ENCODE data around the gene ARHGEF1.
"Not testable (repeated sequence)": the region's sequence is repeated elsewhere in the genome, so short reads cannot be mapped to it uniquely, and the experiment has no call there.

ARHGEF1 gene

DNA sequence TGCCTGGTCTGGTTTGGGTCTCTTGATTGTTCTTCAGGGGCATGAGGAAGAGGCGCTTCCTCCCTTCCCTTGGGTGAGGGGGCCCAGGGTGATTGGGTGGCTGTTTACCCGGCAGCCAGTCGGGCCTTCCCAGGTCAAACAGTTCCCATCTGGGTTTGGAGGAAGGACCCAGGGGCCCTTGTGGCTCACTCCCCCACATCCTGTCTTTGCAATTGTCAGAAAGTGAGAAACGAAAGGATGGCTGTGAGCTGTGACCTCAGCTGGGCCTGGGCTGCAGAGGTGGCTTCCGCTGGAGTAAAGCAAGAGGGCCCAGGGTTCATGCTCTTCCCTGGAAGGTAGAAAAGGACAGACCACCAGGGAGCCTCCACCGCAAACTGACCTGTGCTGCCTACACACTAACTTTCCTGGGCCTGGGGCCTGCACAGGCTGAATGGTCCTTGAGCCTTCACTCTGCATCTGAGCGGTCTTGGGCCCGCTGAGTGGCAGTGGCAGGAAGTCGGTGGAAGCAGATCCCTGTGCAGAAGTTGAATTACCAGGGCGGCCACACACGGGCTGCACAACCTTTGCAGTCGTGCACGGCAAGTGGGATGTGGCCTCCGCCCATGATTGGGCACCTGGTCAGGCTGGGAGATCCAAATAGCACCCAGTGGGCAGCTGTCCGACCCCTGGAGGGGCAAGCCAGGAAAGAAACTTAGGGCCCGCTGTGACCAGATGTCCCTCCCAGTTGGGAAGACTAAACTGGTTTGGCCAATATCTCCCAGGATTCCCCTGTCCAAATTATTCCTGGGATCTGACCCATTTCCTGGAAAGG is 11.2 kb upstream of the ARHGEF1 start:
- Mint-ChIP-seq H3K27ac (peak overlapping the region; percentile 95), H3K9me3 (no peaks in the 10 kb centered on the region), H3K27me3 (no peaks in the 10 kb centered on the region), H3K36me3 (ENCODE audit: low read depth) (peaks cover 62% of the 10 kb centered on the region), H3K4me1 (ENCODE audit: low read depth) (peaks cover 92% of the 10 kb centered on the region), H3K4me3 (peak overlapping the region; percentile 62)
- peak; percentile 78 for DNase-seq

DNA sequence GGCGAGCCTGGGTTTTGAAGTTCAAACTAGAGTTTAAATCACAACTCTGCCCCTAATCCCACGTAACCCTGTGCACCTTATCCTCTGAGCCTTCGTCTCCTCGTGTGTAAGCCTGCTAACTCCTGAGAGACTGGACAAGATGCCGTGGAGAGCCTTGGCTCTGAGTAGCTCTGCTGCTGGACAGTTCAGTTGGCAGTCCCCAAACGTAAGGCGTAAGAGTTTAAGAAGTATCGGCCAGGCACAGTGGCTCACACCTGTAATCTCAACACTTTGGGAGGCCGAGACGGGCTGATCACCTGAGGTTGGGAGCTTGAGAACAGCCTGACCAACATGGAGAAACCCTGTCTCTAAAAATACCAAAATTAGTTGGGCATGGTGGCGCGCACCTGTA is 10.6 kb upstream of the ARHGEF1 start:
- Mint-ChIP-seq H3K4me1 (ENCODE audit: low read depth) (peaks cover 93% of the 10 kb centered on the region), H3K27me3 (no peaks in the 10 kb centered on the region), H3K36me3 (ENCODE audit: low read depth) (peaks cover 56% of the 10 kb centered on the region), H3K27ac (peak overlapping the region; percentile 95), H3K4me3 (no peak overlapping the region), H3K9me3 (no peaks in the 10 kb centered on the region)
- peak; percentile 57 for DNase-seq

DNA sequence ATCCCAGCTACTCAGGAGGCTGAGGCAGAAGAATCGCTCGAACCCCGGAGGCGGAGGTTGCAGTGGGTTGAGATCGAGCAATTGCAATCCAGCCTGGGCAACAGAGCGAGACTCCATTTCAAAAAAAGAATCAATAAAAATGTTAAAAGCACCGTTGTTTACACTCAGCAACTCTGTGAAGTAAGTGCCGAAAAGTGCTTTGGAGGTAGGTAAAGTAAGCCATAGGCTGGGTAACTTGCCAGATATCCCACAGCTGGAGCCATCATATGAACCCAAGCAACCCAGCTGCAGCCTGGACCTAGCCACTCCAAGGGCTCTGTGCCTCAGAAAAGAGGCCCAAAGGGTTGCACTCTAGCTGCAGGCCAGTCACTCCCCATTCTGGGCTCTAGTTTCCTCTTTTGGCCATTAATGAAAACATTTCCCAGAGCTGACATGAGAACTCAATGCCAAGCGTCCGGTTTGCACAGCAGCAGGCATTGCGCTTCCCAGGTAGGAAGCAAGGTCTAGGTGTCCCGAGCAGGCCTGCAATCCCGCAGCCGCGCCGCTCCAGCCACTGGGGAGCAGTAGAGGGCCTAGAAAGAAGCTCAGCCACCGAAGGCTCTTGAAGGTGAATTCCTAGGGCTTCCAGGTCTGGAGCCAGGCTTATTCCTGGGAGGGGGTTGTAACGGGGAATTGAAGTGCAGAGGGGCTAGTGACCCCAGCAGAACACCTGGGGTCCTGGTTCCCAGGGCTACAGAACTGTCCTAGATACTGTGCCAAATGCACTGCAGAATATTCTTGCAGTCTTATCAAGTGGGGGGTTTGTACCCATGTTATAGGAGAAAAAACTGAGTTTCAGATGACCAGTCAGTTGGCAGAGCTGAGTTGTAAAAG is 10.0 kb upstream of the ARHGEF1 start:
- Mint-ChIP-seq H3K4me1 (ENCODE audit: low read depth) (peaks cover 93% of the 10 kb centered on the region), H3K27me3 (no peaks in the 10 kb centered on the region), H3K36me3 (ENCODE audit: low read depth) (peaks cover 50% of the 10 kb centered on the region)

DNA sequence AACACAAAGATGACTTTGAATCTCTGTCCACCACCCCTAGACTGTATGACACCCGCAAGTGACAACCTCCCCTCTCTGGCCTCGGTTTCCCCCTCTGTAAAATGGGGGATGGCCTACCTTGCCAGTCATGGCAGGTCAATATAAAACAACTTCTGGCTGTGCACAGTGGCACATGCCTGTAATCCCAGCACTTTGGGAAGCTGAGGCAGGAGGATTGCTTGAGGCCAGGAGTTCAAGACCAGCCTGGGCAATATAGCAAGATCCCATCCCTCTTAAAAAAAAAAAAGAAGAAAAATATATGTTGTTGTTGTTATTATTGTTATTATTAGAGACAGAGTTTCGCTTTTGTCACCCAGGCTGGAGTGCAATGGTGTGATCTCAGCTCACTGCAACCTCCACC is 7.0 kb upstream of the ARHGEF1 start:
- DNase-seq, H3K27me3 Mint-ChIP-seq, H3K9me3 Mint-ChIP-seq: not testable (repeated sequence)
- Mint-ChIP-seq H3K36me3 (ENCODE audit: low read depth) (peaks cover 21% of the 10 kb centered on the region), H3K4me1 (ENCODE audit: low read depth) (peaks cover 89% of the 10 kb centered on the region), H3K4me3 (peak overlapping the region; percentile 16), H3K27ac (peak overlapping the region; percentile 90)

More for the DNA sequence above, 10.0 kb upstream of the ARHGEF1 start:
- DNase-seq = peak; percentile 83
- H3K4me3 Mint-ChIP-seq = peak overlapping the region; percentile 15
- peak overlapping the region; percentile 95 for H3K27ac Mint-ChIP-seq
- H3K9me3 Mint-ChIP-seq = no peaks in the 10 kb centered on the region

DNA sequence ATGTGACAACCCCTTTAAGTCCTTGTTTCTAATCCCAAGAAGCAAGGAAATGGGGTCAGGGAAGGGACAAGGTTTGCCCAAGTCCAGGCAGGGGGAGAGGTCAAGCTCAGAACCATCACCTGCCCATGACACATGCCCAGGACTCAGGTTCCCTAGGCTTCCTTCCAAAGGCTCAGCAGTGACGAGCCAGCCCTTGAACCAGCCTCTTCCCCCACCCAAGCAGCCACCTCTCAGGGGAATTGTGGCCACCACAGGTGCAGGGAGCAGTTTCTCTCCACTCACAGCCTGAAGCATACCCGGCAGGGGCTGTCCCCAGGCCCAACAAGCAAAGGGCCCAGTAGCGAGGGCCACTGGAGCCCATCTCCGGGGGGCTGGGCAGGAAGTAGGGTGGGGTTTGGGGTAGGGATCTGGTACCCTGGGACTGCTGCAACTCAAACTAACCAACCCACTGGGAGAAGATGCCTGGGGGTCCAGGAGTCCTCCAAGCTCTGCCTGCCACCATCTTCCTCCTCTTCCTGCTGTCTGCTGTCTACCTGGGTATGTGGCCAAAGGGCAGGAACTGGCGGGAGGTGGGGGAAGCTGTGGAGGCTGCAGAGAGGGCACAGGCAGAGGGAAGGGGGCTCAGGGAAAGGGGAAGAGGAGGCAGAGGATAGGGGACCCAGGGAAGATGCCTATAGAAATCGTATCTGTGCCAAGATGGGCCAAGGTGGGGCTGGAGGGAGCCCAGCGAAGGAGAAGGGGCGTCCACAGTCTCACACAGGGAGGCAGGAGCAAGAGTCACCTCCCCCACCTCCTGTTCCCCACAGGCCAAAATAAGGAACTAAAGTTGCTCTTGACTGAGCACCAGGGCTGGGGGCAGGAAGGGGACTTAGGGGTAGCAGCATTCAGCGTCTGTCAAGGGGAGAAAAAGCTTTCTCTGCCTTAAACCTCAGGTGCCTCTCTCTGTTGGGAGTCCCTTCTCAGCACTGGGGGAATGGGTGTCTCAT is 5.8 kb upstream of the ARHGEF1 start, which contains the start of gene CD79A:
Gene CD79A (plus strand): TSS at position 433 of the 986 bp plus-strand sequence. CDS start 26 bp downstream, at position 459.
- Mint-ChIP-seq H3K36me3 (ENCODE audit: low read depth) (peaks cover 10% of the 10 kb centered on the region), H3K9me3 (no peaks in the 10 kb centered on the region), H3K27me3 (no peaks in the 10 kb centered on the region), H3K4me3 (peak within 1 kb of the TSS; percentile 43), H3K27ac (peak within 1 kb of the TSS; percentile 90), H3K4me1 (ENCODE audit: low read depth) (peaks cover 84% of the 10 kb centered on the region)
- no peak for DNase-seq

DNA sequence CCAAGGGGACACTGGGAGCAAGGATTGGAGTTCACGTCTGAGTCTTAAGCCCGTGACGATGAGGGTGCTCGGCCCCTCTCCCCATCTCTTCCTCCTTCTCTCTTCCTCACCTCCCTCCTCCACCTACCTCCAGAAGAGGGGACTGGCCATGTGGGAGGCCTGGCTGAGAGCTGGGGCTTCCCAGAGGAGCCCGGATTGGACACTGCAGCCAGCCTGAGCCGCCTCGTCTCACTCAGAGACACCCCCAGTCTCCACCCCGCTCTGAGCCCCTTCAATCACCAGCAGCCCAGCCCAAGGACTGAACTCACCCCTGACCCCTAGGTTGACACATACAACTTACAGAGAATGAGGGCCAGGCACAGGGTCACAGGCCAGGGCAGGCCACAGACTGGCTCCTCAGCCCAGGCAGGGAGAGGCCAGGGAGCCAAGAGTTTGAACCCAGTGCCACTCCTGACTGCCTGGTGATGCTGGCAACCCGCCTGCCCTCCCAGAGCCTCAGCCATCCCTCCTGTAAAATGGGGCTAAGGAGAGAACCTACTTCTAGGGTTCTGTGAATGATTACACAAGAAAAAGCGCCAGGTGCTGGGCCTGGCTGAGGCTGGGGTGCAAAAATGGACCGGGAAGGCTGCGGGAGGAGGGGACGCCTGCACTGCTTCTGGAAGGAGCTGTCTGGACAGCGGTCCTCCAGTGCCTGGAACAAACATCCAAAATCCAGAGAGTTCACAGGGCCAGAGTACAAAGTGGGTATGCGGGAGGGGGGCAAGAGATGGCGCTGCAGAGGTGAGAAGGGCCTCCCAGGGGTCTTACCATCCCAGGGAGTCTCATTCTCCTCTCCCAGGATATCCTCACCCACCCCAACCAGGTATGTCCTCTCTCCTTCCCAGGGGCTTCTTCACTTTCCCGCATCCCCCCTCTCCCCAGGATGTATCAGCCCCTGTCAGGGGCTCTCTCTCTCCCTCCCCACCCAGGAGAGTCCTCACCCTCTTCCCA is 4.8 kb upstream of the ARHGEF1 start:
- DNase-seq = no peak
- peaks cover 79% of the 10 kb centered on the region for H3K4me1 Mint-ChIP-seq (ENCODE audit: low read depth)
- H3K9me3 Mint-ChIP-seq = no peaks in the 10 kb centered on the region
- H3K27me3 Mint-ChIP-seq = no peaks in the 10 kb centered on the region
- H3K36me3 Mint-ChIP-seq (ENCODE audit: low read depth) = peaks cover 6% of the 10 kb centered on the region
- H3K27ac Mint-ChIP-seq = peak overlapping the region; percentile 90
- H3K4me3 Mint-ChIP-seq = no peak overlapping the region

DNA sequence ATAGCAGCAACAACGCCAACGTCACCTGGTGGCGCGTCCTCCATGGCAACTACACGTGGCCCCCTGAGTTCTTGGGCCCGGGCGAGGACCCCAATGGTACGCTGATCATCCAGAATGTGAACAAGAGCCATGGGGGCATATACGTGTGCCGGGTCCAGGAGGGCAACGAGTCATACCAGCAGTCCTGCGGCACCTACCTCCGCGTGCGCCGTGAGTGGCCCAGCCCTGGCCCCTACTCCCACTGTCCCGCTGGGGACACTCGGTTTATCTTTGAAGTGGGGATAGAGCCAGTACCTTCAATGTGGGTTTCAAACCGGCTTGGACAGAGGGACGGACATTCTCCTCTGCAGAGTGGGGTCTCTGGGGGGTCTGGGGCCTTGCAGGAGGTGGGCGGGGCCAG is 3.9 kb upstream of the ARHGEF1 start:
- H3K4me3 Mint-ChIP-seq = no peak overlapping the region
- no peaks in the 10 kb centered on the region for H3K27me3 Mint-ChIP-seq
- H3K4me1 Mint-ChIP-seq (ENCODE audit: low read depth) = peaks cover 72% of the 10 kb centered on the region
- no peak for DNase-seq
- H3K9me3 Mint-ChIP-seq = no peaks in the 10 kb centered on the region
- peaks cover 11% of the 10 kb centered on the region for H3K36me3 Mint-ChIP-seq (ENCODE audit: low read depth)
- H3K27ac Mint-ChIP-seq = peak overlapping the region; percentile 90

DNA sequence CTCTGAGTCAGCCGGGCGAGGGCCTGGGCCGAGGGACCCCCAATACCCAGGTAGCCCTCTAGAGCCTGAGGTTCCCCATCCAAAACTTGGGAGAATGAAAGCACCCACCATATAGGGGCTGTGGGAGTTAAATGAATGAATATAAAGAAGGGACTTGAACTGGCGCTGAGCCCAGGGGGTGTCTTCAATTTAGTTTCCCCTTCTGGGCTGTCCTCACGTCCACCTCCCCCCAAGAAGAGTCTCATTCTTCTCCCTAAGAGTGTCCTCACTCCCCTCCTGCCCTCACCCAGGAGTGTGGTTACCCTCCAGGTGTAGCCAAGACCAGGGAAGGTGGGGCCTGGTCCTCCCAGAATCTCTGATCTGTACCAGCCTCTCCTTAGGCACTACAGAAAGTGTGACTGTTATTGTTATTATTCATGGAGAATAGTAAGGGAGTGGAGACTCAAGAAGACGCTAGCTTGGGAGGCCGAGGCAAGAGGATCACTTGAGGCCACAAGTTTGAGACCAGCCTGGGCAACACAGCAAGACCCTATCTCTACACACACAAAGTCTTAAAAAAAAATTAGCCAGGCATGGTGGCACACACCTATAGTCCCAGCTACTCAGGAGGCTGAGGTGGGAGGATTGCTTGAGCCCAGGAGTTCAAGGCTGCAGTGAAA is 3.2 kb upstream of the ARHGEF1 start:
- Mint-ChIP-seq H3K9me3 (no peaks in the 10 kb centered on the region), H3K36me3 (ENCODE audit: low read depth) (peaks cover 18% of the 10 kb centered on the region), H3K4me1 (ENCODE audit: low read depth) (peaks cover 69% of the 10 kb centered on the region), H3K4me3 (no peak overlapping the region), H3K27ac (peak overlapping the region; percentile 74), H3K27me3 (no peaks in the 10 kb centered on the region)
- no peak for DNase-seq

DNA sequence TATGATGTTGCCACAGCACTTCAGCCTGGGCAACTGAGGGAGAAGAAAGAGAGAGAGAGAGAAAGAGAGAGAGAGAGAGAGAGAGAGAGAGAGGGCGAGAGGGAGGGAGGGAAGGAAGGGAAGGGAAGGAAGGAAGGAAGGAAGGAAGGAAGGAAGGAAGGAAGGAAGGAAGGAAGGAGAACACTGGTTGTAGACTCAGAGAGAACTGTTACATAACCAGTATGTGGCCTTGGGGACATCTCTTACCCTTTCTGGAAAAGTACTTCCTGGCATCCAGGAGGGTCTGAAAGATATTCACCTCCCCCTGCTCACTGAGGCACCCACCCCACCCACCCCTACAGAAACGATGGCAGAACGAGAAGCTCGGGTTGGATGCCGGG is 2.7 kb upstream of the ARHGEF1 start:
- H3K27me3 Mint-ChIP-seq = no peaks in the 10 kb centered on the region
- peaks cover 68% of the 10 kb centered on the region for H3K4me1 Mint-ChIP-seq (ENCODE audit: low read depth)
- no peak overlapping the region for H3K4me3 Mint-ChIP-seq
- peak overlapping the region; percentile 74 for H3K27ac Mint-ChIP-seq
- H3K36me3 Mint-ChIP-seq (ENCODE audit: low read depth) = peaks cover 22% of the 10 kb centered on the region
- H3K9me3 Mint-ChIP-seq = no peaks in the 10 kb centered on the region
- DNase-seq = no peak

DNA sequence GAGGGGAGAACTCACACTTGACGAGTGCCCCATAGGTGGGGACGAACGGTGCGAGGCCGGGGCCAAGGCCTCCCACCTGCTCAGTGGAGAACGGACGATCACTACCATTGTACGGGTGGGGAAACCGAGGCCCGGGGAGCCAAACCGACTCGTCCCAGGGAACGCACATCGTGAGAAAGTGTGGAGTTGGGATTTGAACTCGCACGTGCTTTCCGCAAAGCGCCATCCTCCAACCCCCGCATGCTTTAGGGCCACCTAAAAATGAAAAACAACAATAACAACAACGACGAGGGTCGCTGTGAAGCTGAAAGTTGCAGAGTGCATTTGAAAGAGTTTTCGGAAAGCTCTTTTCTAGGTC is 458 bp downstream of the ARHGEF1 start:
- Mint-ChIP-seq H3K4me3 (peak overlapping the region; percentile 97), H3K36me3 (ENCODE audit: low read depth) (peaks cover 42% of the 10 kb centered on the region), H3K9me3 (no peaks in the 10 kb centered on the region), H3K27me3 (no peaks in the 10 kb centered on the region), H3K4me1 (ENCODE audit: low read depth) (peaks cover 69% of the 10 kb centered on the region), H3K27ac (peak overlapping the region; percentile 96)
- no peak for DNase-seq

DNA sequence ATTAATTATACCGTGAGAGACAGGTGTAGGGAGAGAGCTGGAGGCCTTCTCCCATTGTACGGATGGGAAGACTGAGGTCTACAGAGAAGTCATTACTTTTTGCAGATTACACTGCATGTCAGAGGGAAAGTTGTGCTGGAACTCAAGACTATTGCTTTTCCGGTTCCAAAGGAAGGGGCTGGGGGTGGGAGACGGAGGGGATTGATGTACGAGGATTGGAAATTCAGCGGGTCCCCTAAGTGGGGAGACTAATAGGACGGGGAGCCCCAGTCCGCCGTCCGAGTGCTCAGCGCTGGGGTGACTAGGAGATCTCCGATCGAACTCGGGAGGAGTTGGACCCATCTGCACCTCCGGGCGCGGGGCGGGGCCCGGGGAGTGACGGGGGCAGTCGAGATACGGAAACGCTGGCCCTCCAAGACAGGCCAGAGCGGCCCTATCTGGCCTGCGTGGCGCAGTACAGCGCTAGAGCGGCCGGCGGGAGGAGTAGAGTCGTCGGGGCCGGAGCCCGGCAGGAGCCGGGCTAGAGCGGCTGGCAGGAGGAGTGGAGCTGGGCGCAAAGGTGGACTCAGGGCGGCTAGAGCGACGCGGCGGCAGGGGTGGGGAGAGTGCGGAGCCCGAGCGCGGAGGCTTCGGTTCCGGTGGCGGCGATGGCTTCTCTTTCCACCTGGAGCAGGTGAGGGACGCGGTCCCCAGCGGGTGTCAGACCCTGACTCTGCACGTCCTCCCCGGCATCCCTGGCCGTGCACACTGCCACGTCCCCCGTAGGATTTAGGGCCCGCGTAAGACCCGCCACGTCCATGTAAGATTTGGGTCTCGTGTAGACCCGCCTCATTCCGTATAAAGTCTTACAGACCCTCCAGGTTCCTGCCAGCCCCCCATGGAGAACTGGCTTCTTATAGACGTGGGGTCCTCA is 1.1 kb downstream of the ARHGEF1 start:
- Mint-ChIP-seq H3K27me3 (no peaks in the 10 kb centered on the region), H3K9me3 (no peaks in the 10 kb centered on the region), H3K4me1 (ENCODE audit: low read depth) (peaks cover 69% of the 10 kb centered on the region), H3K36me3 (ENCODE audit: low read depth) (peaks cover 48% of the 10 kb centered on the region), H3K4me3 (peak overlapping the region; percentile 97), H3K27ac (peak overlapping the region; percentile 96)
- DNase-seq = peak; percentile 92
